IMR-90 (cell line): Measurements from ENCODE around the gene RNF145.

ENCODE experiments used
- POLR2A ChIP-seq: IDR thresholded peaks from 2 replicates; pipeline ENCODE4 v1.6.1; 2012; ENCODE audit warnings: mild to moderate bottlenecking, low read depth, low read length
- RCOR1 ChIP-seq: IDR thresholded peaks from 2 replicates; pipeline ENCODE4 v1.6.1; 2012; ENCODE audit warnings: mild to moderate bottlenecking, low read length, improper control_type of control experiment; ENCODE audit not compliant: insufficient replicate concordance
- RFX5 ChIP-seq: IDR thresholded peaks from 2 replicates; pipeline ENCODE4 v1.8.0; 2012; ENCODE audit warnings: low read depth, mild to moderate bottlenecking, low read length, moderate library complexity
- TF ChIP-seq, protein P1 (sequence below): conservative IDR thresholded peaks from 2 replicates; pipeline ENCODE4 v1.5.1; 2012; ENCODE audit warnings: mild to moderate bottlenecking, low read depth, low read length, improper control_type of control experiment

DNA sequence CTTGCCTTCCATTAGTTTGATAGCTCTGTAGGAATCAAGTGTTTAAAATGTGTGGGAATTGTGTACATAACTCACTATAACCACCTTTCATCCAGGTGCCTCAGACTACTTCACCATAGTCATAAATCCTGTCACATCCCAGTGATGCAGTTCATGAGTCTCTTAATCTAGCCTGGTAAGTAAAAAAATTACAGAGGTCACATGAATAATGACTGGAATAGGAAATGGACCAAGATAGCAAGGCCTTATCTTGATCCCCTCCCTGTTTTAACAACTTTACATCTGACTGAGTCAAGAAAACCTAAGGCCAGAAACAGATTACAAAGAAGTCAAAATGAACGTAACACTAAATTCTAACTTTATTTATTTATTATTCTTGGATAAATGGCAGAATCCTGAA is 1.5 kb upstream of the RNF145 start:
- TF ChIP-seq RFX5, result no peak
- TF ChIP-seq, protein P1, sequence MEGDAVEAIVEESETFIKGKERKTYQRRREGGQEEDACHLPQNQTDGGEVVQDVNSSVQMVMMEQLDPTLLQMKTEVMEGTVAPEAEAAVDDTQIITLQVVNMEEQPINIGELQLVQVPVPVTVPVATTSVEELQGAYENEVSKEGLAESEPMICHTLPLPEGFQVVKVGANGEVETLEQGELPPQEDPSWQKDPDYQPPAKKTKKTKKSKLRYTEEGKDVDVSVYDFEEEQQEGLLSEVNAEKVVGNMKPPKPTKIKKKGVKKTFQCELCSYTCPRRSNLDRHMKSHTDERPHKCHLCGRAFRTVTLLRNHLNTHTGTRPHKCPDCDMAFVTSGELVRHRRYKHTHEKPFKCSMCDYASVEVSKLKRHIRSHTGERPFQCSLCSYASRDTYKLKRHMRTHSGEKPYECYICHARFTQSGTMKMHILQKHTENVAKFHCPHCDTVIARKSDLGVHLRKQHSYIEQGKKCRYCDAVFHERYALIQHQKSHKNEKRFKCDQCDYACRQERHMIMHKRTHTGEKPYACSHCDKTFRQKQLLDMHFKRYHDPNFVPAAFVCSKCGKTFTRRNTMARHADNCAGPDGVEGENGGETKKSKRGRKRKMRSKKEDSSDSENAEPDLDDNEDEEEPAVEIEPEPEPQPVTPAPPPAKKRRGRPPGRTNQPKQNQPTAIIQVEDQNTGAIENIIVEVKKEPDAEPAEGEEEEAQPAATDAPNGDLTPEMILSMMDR, result no peak
- TF ChIP-seq POLR2A, result no peak
- no peak for TF ChIP-seq RCOR1
